ENCODE measurements around the gene BANK1. TPM values are rescaled to one million over a fixed set of nuclear protein-coding genes. Genes with fewer than 3 reads are reported as not detected.

BANK1 gene
- total RNA-seq, 1 donor from 2014 or later = 0.79 TPM

DNA sequence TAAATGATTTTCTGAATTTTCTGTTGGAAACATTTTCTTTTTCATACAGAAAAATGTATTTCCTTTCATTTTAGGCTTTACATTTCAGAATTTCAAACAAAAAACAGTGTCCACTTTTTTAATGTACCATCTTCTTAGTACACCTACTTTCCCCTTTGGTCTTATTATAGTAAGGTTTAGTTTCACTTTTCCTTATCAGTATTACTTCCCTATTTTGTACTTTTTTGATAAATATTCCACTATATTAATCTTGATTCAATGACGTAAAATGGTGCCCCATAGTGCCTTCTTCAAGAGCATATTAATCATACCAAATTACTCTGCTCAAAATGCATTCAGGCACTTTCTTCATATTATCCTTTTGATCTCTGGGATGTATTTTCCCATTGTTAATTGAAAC lies 52.5 kb downstream of the BANK1 start:
- Mint-ChIP-seq H3K36me3 (ENCODE audit: insufficient read depth) (no peaks in the 10 kb centered on the region), H3K27me3 (no peaks in the 10 kb centered on the region), H3K4me3 (ENCODE audit: low read depth) (no peak overlapping the region), H3K9me3 (ENCODE audit: low read depth) (no peaks in the 10 kb centered on the region), H3K27ac (no peak overlapping the region), H3K4me1 (ENCODE audit: low read depth) (no peaks in the 10 kb centered on the region)
- no peak for DNase-seq (ENCODE audit: low spot score, unreplicated experiment)
- TF ChIP-seq, protein P1, sequence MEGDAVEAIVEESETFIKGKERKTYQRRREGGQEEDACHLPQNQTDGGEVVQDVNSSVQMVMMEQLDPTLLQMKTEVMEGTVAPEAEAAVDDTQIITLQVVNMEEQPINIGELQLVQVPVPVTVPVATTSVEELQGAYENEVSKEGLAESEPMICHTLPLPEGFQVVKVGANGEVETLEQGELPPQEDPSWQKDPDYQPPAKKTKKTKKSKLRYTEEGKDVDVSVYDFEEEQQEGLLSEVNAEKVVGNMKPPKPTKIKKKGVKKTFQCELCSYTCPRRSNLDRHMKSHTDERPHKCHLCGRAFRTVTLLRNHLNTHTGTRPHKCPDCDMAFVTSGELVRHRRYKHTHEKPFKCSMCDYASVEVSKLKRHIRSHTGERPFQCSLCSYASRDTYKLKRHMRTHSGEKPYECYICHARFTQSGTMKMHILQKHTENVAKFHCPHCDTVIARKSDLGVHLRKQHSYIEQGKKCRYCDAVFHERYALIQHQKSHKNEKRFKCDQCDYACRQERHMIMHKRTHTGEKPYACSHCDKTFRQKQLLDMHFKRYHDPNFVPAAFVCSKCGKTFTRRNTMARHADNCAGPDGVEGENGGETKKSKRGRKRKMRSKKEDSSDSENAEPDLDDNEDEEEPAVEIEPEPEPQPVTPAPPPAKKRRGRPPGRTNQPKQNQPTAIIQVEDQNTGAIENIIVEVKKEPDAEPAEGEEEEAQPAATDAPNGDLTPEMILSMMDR (IDR thresholded peaks at IDR 0.05; ENCODE audit: unreplicated experiment) = no peak

- no peak overlapping the region for H3K27ac Mint-ChIP-seq
- H3K4me3 Mint-ChIP-seq (ENCODE audit: low read depth) = no peak overlapping the region
- no peaks in the 10 kb centered on the region for H3K27me3 Mint-ChIP-seq
- H3K36me3 Mint-ChIP-seq (ENCODE audit: insufficient read depth) = no peaks in the 10 kb centered on the region
- no peak for DNase-seq (ENCODE audit: low spot score, unreplicated experiment)
- H3K9me3 Mint-ChIP-seq (ENCODE audit: low read depth) = no peaks in the 10 kb centered on the region
- H3K4me1 Mint-ChIP-seq (ENCODE audit: low read depth) = no peaks in the 10 kb centered on the region
- TF ChIP-seq, protein P1 (IDR thresholded peaks at IDR 0.05; ENCODE audit: unreplicated experiment) = no peak
Measured at GRCh38 chr4:101846550-101846949, 56.0 kb downstream of the BANK1 start.

- TF ChIP-seq, protein P1 (IDR thresholded peaks at IDR 0.05; ENCODE audit: unreplicated experiment) = no peak
- no peaks in the 10 kb centered on the region for H3K9me3 Mint-ChIP-seq (ENCODE audit: low read depth)
Measured at GRCh38 chr4:101850698-101851097, 60.2 kb downstream of the BANK1 start.

DNA sequence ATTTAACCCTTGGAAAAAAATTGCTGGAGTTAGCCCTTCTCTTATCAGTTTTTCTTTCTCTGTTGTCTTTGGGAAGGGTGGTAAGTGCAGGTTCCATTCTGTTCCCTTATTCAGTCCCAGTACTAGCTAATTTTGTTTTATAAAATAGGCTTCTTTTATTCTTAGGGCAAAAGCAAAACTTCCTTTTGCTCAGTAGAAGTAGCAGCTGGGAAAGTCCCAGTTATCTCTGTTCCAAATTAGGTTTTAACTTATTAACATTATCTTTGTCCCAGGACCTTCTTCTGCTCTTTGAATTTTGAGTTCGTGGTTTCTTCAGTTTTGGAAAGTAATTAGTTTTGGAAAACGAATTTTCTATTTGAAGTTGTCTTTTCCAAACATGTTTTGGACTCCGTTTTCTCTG lies 61.1 kb downstream of the BANK1 start:
- DNase-seq (ENCODE audit: low spot score, unreplicated experiment) = no peak
- Mint-ChIP-seq H3K9me3 (ENCODE audit: low read depth) (no peaks in the 10 kb centered on the region), H3K4me1 (ENCODE audit: low read depth) (no peaks in the 10 kb centered on the region), H3K4me3 (ENCODE audit: low read depth) (no peak overlapping the region), H3K36me3 (ENCODE audit: insufficient read depth) (no peaks in the 10 kb centered on the region), H3K27ac (no peak overlapping the region), H3K27me3 (no peaks in the 10 kb centered on the region)
- TF ChIP-seq, protein P1 (IDR thresholded peaks at IDR 0.05; ENCODE audit: unreplicated experiment) = no peak

More at GRCh38 chr4:101850698-101851097, 60.2 kb downstream of the BANK1 start:
- Mint-ChIP-seq H3K36me3 (ENCODE audit: insufficient read depth) (no peaks in the 10 kb centered on the region), H3K4me1 (ENCODE audit: low read depth) (no peaks in the 10 kb centered on the region), H3K27ac (no peak overlapping the region), H3K4me3 (ENCODE audit: low read depth) (no peak overlapping the region), H3K27me3 (no peaks in the 10 kb centered on the region)
- DNase-seq (ENCODE audit: low spot score, unreplicated experiment) = no peak

GRCh38 chr4:101853028-101853427 lies 62.5 kb downstream of the BANK1 start:
- TF ChIP-seq, protein P1 (IDR thresholded peaks at IDR 0.05; ENCODE audit: unreplicated experiment) = no peak
- Mint-ChIP-seq H3K4me3 (ENCODE audit: low read depth) (no peak overlapping the region), H3K27me3 (no peaks in the 10 kb centered on the region), H3K36me3 (ENCODE audit: insufficient read depth) (no peaks in the 10 kb centered on the region), H3K9me3 (ENCODE audit: low read depth) (no peaks in the 10 kb centered on the region), H3K27ac (no peak overlapping the region), H3K4me1 (ENCODE audit: low read depth) (no peaks in the 10 kb centered on the region)
- no peak for DNase-seq (ENCODE audit: low spot score, unreplicated experiment)

Data from progenitor cell of endocrine pancreas (in vitro differentiated cells).